Measurements from ENCODE around the gene BAZ2B.

DNA sequence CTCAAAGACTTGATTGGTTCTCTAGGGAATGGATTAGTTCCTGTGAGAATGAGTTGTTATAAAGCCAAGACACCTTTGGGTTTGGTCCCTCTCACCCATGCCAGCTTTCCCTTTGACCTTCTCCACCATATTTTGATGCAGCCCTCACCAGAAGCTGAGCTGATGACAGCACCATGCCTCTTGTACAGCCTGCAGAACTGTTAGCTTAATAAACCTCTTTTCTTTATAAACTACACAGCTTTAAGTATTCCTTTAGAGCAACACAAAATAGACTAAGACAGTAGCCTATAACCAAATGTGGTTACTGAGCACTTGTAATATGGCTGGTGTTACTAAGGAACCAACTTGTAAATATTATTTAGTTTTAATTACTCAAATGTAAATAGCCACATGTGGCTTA is 55.1 kb downstream of the BAZ2B start:
- TF ChIP-seq, protein P1, sequence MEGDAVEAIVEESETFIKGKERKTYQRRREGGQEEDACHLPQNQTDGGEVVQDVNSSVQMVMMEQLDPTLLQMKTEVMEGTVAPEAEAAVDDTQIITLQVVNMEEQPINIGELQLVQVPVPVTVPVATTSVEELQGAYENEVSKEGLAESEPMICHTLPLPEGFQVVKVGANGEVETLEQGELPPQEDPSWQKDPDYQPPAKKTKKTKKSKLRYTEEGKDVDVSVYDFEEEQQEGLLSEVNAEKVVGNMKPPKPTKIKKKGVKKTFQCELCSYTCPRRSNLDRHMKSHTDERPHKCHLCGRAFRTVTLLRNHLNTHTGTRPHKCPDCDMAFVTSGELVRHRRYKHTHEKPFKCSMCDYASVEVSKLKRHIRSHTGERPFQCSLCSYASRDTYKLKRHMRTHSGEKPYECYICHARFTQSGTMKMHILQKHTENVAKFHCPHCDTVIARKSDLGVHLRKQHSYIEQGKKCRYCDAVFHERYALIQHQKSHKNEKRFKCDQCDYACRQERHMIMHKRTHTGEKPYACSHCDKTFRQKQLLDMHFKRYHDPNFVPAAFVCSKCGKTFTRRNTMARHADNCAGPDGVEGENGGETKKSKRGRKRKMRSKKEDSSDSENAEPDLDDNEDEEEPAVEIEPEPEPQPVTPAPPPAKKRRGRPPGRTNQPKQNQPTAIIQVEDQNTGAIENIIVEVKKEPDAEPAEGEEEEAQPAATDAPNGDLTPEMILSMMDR (IDR thresholded peaks at IDR 0.05): no peak
- no peak for TF ChIP-seq POLR2A (IDR thresholded peaks at IDR 0.05)

All from adrenal gland (tissue), 5 donors.